ENCODE data around the gene AP1S1. TPM values are rescaled to one million over a fixed set of nuclear protein-coding genes. Genes with fewer than 3 reads are reported as not detected.

The AP1S1 gene
- total RNA-seq, 1 experiment from 2014 or later: 79.0 TPM

GRCh38 chr7:101133621-101134398 lies 20.5 kb upstream of the AP1S1 start:
- DNase-seq (ENCODE audit: low spot score): peak; percentile 42
- Histone ChIP-seq H3K4me3 (ENCODE audit: low read depth, low read length, poor library complexity, severe bottlenecking) (no peak overlapping the region), H3K27ac (ENCODE audit: low read depth, low read length, poor library complexity, severe bottlenecking) (peak overlapping the region; percentile 70), H3K9me3 (ENCODE audit: low read depth, low read length, poor library complexity, severe bottlenecking) (no peaks in the 10 kb centered on the region), H3K4me1 (ENCODE audit: insufficient read depth, low read length, poor library complexity, severe bottlenecking) (peaks cover 36% of the 10 kb centered on the region), H3K36me3 (ENCODE audit: insufficient read depth, low read length, poor library complexity, severe bottlenecking) (no peaks in the 10 kb centered on the region), H3K27me3 (replicated peaks; ENCODE audit: insufficient read depth, low read depth, low read length, poor library complexity) (no peaks in the 10 kb centered on the region)
- no TSS peak for BruUV-seq (replicated peaks)
- POLR2A ChIA-PET (ENCODE audit: low non-redundant PET): no interaction called here
- CTCF ChIA-PET: interaction anchor here (0.5 to 1.2 kb wide), 3 partner anchors 10 to 250 kb away, joined by 3 to 17 read pairs (median 12); no protein-coding TSS in a partner anchor
- TF ChIP-seq CTCF (conservative IDR thresholded peaks at IDR 0.05; ENCODE audit: low read depth, low read length): no peak
- intact Hi-C loops (cut with micrococcal nuclease; ENCODE audit: unreplicated experiment): loop anchor here (2.0 to 10.0 kb wide), 2 partner anchors 33 to 49 kb away; partner anchors contain the start of gene TRIM56

GRCh38 chr7:101134399-101134980 lies 19.8 kb upstream of the AP1S1 start:
- no TSS peak for BruUV-seq (replicated peaks)
- CTCF ChIA-PET: interaction anchor here (0.5 to 1.2 kb wide), 3 partner anchors 9 to 249 kb away, joined by 3 to 17 read pairs (median 12); no protein-coding TSS in a partner anchor
- POLR2A ChIA-PET (ENCODE audit: low non-redundant PET): no interaction called here
- no peaks in the 10 kb centered on the region for H3K27me3 ChIP-seq (replicated peaks; ENCODE audit: insufficient read depth, low read depth, low read length, poor library complexity)
- intact Hi-C loops (cut with micrococcal nuclease; ENCODE audit: unreplicated experiment): loop anchor here (2.0 to 10.0 kb wide), 2 partner anchors 34 to 50 kb away; partner anchors contain the start of gene TRIM56
- no peak overlapping the region for H3K4me3 ChIP-seq (ENCODE audit: low read depth, low read length, poor library complexity, severe bottlenecking)
- H3K9me3 ChIP-seq (ENCODE audit: low read depth, low read length, poor library complexity, severe bottlenecking): no peaks in the 10 kb centered on the region
- DNase-seq (ENCODE audit: low spot score): peak; percentile 87
- H3K27ac ChIP-seq (ENCODE audit: low read depth, low read length, poor library complexity, severe bottlenecking): peak overlapping the region; percentile 70
- TF ChIP-seq EZH2 (IDR thresholded peaks at IDR 0.05; ENCODE audit: borderline replicate concordance, low read depth, low read length, poor library complexity, severe bottlenecking) (no peak), CTCF (conservative IDR thresholded peaks at IDR 0.05; ENCODE audit: low read depth, low read length) (no peak)
- no peaks in the 10 kb centered on the region for H3K36me3 ChIP-seq (ENCODE audit: insufficient read depth, low read length, poor library complexity, severe bottlenecking)
- peaks cover 38% of the 10 kb centered on the region for H3K4me1 ChIP-seq (ENCODE audit: insufficient read depth, low read length, poor library complexity, severe bottlenecking)

GRCh38 chr7:101137651-101138212 lies 16.5 kb upstream of the AP1S1 start:
- no TSS peak for BruUV-seq (replicated peaks)
- ChIA-PET CTCF (interaction anchor here (0.5 kb wide), 1 partner anchor 261 kb away, joined by 6 read pairs; no protein-coding TSS in a partner anchor), POLR2A (ENCODE audit: low non-redundant PET) (no interaction called here)
- Histone ChIP-seq H3K27ac (ENCODE audit: low read depth, low read length, poor library complexity, severe bottlenecking) (peak overlapping the region; percentile 70), H3K36me3 (ENCODE audit: insufficient read depth, low read length, poor library complexity, severe bottlenecking) (no peaks in the 10 kb centered on the region), H3K4me3 (ENCODE audit: low read depth, low read length, poor library complexity, severe bottlenecking) (no peak overlapping the region), H3K9me3 (ENCODE audit: low read depth, low read length, poor library complexity, severe bottlenecking) (no peaks in the 10 kb centered on the region), H3K27me3 (replicated peaks; ENCODE audit: insufficient read depth, low read depth, low read length, poor library complexity) (no peaks in the 10 kb centered on the region), H3K4me1 (ENCODE audit: insufficient read depth, low read length, poor library complexity, severe bottlenecking) (peaks cover 45% of the 10 kb centered on the region)
- no peak for TF ChIP-seq CTCF (conservative IDR thresholded peaks at IDR 0.05; ENCODE audit: low read depth, low read length)
- TF ChIP-seq EZH2 (IDR thresholded peaks at IDR 0.05; ENCODE audit: borderline replicate concordance, low read depth, low read length, poor library complexity, severe bottlenecking): no peak
- intact Hi-C loops (cut with micrococcal nuclease; ENCODE audit: unreplicated experiment): loop anchor here (10.0 kb wide), 1 partner anchor 53 kb away; the partner anchor contains the start of gene TRIM56
- no peak for DNase-seq (ENCODE audit: low spot score)
